ENCODE measurements around the gene SHISA6. TPM values are rescaled to one million over a fixed set of nuclear protein-coding genes. Genes with fewer than 3 reads are reported as not detected.
A peak's percentile ranks its signal among the peaks of the same experiment; 100 is the strongest.

The SHISA6 gene
- total RNA-seq = 10 to 100 TPM in 4 of 8 experiments, under 1 TPM in 4; 0.14 to 23.0 (median 7.9) TPM

GRCh38 chr17:11240841-11241610 lies at the start of gene SHISA6:
Gene SHISA6 (plus strand): TSS chr17:11241213.
- peak in 5 of 8 experiments; percentile 49 to 60 (median 54) for ATAC-seq (replicated peaks in 6 of 8)
- in situ Hi-C loops (cut with MboI; ENCODE audit: low pct_unique_long_range_greater_than_20kb in 2 of 9, low sequenced_read_pairs in 9 of 9, unreplicated experiment in 9 of 9) = loop anchor here in 2 of 9 experiments (25.0 kb wide), 2 partner anchors 371 to 396 kb away; no protein-coding TSS in a partner anchor
- Histone ChIP-seq H3K4me3 (peak within 1 kb of the TSS; percentile 60 to 73 (median 71)), H3K27ac (peak within 1 kb of the TSS; percentile 45 to 60), H3K4me1 (replicated peaks in 1 of 2) (peaks cover 35 to 50% of the 10 kb centered on the region in 2 donors)
- no CpG with 5 or more reads among the region's 126 CpGs for WGBS, 10 experiments

- peak in 4 of 8 experiments; percentile 12 to 97 (median 74) for ATAC-seq (replicated peaks in 6 of 8)
- in situ Hi-C loops (cut with MboI; ENCODE audit: low pct_unique_long_range_greater_than_20kb in 2 of 9, low sequenced_read_pairs in 9 of 9, unreplicated experiment in 9 of 9) = no loop called here
- Histone ChIP-seq H3K4me1 (replicated peaks in 1 of 2) (peaks cover 0 to 8% of the 10 kb centered on the region in 2 donors), H3K27ac (no peak overlapping the region), H3K4me3 (no peak overlapping the region)
- WGBS, 10 experiments = 0 to 100% (median 56%) methylated on average over 1 to 2 of the region's 2 CpGs; no CpG with 5 or more reads in 2 of the 10 experiments
These were observed 45.2 kb upstream of the SHISA6 start for GRCh38 chr17:11195801-11196200.

- ATAC-seq (replicated peaks in 6 of 8) = no peak
- WGBS, 10 experiments = 3 to 88% (median 40%) methylated on average over 1 to 3 of the region's 3 CpGs; no CpG with 5 or more reads in 1 of the 10 experiments
- Histone ChIP-seq H3K4me1 (replicated peaks in 1 of 2) (no peaks in the 10 kb centered on the region), H3K27ac (no peak overlapping the region), H3K4me3 (no peak overlapping the region)
- in situ Hi-C loops (cut with MboI; ENCODE audit: low pct_unique_long_range_greater_than_20kb in 2 of 9, low sequenced_read_pairs in 9 of 9, unreplicated experiment in 9 of 9) = no loop called here
These were observed 36.0 kb upstream of the SHISA6 start for GRCh38 chr17:11204991-11205390.

GRCh38 chr17:11205659-11206058 lies 35.4 kb upstream of the SHISA6 start:
- peak in 1 of 8 experiments; percentile 63 for ATAC-seq (replicated peaks in 6 of 8)
- in situ Hi-C loops (cut with MboI; ENCODE audit: low pct_unique_long_range_greater_than_20kb in 2 of 9, low sequenced_read_pairs in 9 of 9, unreplicated experiment in 9 of 9) = no loop called here
- Histone ChIP-seq H3K4me3 (no peak overlapping the region), H3K4me1 (replicated peaks in 1 of 2) (no peaks in the 10 kb centered on the region), H3K27ac (no peak overlapping the region)
- WGBS, 10 experiments = 0 to 100% (median 18%) methylated on average over 1 to 5 of the region's 6 CpGs; no CpG with 5 or more reads in 1 of the 10 experiments

GRCh38 chr17:11209906-11210305 lies 31.1 kb upstream of the SHISA6 start:
- in situ Hi-C loops (cut with MboI; ENCODE audit: low pct_unique_long_range_greater_than_20kb in 2 of 9, low sequenced_read_pairs in 9 of 9, unreplicated experiment in 9 of 9) = no loop called here
- H3K4me1 ChIP-seq (replicated peaks in 1 of 2) = peaks cover 0 to 3% of the 10 kb centered on the region in 2 donors
- no peak for ATAC-seq (replicated peaks in 6 of 8)
- no peak overlapping the region for H3K27ac ChIP-seq
- H3K4me3 ChIP-seq = no peak overlapping the region
- WGBS, 10 experiments = 13 to 88% (median 54%) methylated on average over 1 to 2 of the region's 2 CpGs

- in situ Hi-C loops (cut with MboI; ENCODE audit: low pct_unique_long_range_greater_than_20kb in 2 of 9, low sequenced_read_pairs in 9 of 9, unreplicated experiment in 9 of 9) = no loop called here
- 5 to 93% (median 71%) methylated on average over 2 of the region's 2 CpGs; no CpG with 5 or more reads in 5 of the 10 experiments for WGBS, 10 experiments
These were observed 28.2 kb upstream of the SHISA6 start for GRCh38 chr17:11212792-11213191.

GRCh38 chr17:11216976-11217375 lies 24.0 kb upstream of the SHISA6 start:
- Histone ChIP-seq H3K4me3 (no peak overlapping the region), H3K27ac (no peak overlapping the region), H3K4me1 (replicated peaks in 1 of 2) (peaks cover 6 to 12% of the 10 kb centered on the region in 2 donors)
- WGBS, 10 experiments = 3 to 62% (median 32%) methylated on average over 1 to 3 of the region's 3 CpGs; no CpG with 5 or more reads in 1 of the 10 experiments
- in situ Hi-C loops (cut with MboI; ENCODE audit: low pct_unique_long_range_greater_than_20kb in 2 of 9, low sequenced_read_pairs in 9 of 9, unreplicated experiment in 9 of 9) = no loop called here
- ATAC-seq (replicated peaks in 6 of 8) = peak in 4 of 8 experiments; percentile 47 to 82 (median 60)

More at GRCh38 chr17:11212792-11213191, 28.2 kb upstream of the SHISA6 start:
- Histone ChIP-seq H3K27ac (no peak overlapping the region), H3K4me1 (replicated peaks in 1 of 2) (peaks cover 6 to 9% of the 10 kb centered on the region in 2 donors), H3K4me3 (no peak overlapping the region)
- ATAC-seq (replicated peaks in 6 of 8) = peak in 3 of 8 experiments; percentile 25 to 48 (median 47)

GRCh38 chr17:11221196-11221595 lies 19.8 kb upstream of the SHISA6 start:
- in situ Hi-C loops (cut with MboI; ENCODE audit: low pct_unique_long_range_greater_than_20kb in 2 of 9, low sequenced_read_pairs in 9 of 9, unreplicated experiment in 9 of 9) = no loop called here
- Histone ChIP-seq H3K27ac (no peak overlapping the region), H3K4me1 (replicated peaks in 1 of 2) (peaks cover 6 to 9% of the 10 kb centered on the region in 2 donors), H3K4me3 (no peak overlapping the region)
- ATAC-seq (replicated peaks in 6 of 8) = no peak
- WGBS, 10 experiments = 0 to 75% (median 33%) methylated on average over 1 to 4 of the region's 4 CpGs; no CpG with 5 or more reads in 5 of the 10 experiments

GRCh38 chr17:11221721-11222120 lies 19.3 kb upstream of the SHISA6 start:
- in situ Hi-C loops (cut with MboI; ENCODE audit: low pct_unique_long_range_greater_than_20kb in 2 of 9, low sequenced_read_pairs in 9 of 9, unreplicated experiment in 9 of 9) = no loop called here
- ATAC-seq (replicated peaks in 6 of 8) = no peak
- Histone ChIP-seq H3K4me3 (no peak overlapping the region), H3K27ac (no peak overlapping the region), H3K4me1 (replicated peaks in 1 of 2) (peaks cover 2 to 7% of the 10 kb centered on the region in 2 donors)
- WGBS, 10 experiments = 22 to 80% (median 56%) methylated on average over 1 to 5 of the region's 5 CpGs; no CpG with 5 or more reads in 2 of the 10 experiments

GRCh38 chr17:11238705-11239104 lies 2.3 kb upstream of the SHISA6 start:
- H3K4me3 ChIP-seq = no peak overlapping the region
- no peak overlapping the region for H3K27ac ChIP-seq
- 0 to 100% (median 53%) methylated on average over 1 to 4 of the region's 4 CpGs; no CpG with 5 or more reads in 2 of the 10 experiments for WGBS, 10 experiments
- in situ Hi-C loops (cut with MboI; ENCODE audit: low pct_unique_long_range_greater_than_20kb in 2 of 9, low sequenced_read_pairs in 9 of 9, unreplicated experiment in 9 of 9) = loop anchor here in 2 of 9 experiments (25.0 kb wide), 2 partner anchors 374 to 399 kb away; no protein-coding TSS in a partner anchor
- peaks cover 12 to 27% of the 10 kb centered on the region in 2 donors for H3K4me1 ChIP-seq (replicated peaks in 1 of 2)
- ATAC-seq (replicated peaks in 6 of 8) = peak in 1 of 8 experiments; percentile 58

GRCh38 chr17:11239379-11239970 lies 1.5 kb upstream of the SHISA6 start:
- 0 to 71% (median 7%) methylated on average over 1 to 11 of the region's 16 CpGs; no CpG with 5 or more reads in 5 of the 10 experiments for WGBS, 10 experiments
- H3K4me3 ChIP-seq = peak overlapping the region; percentile 60 to 73 (median 71)
- H3K4me1 ChIP-seq (replicated peaks in 1 of 2) = peaks cover 19 to 35% of the 10 kb centered on the region in 2 donors
- in situ Hi-C loops (cut with MboI; ENCODE audit: low pct_unique_long_range_greater_than_20kb in 2 of 9, low sequenced_read_pairs in 9 of 9, unreplicated experiment in 9 of 9) = loop anchor here in 2 of 9 experiments (25.0 kb wide), 2 partner anchors 373 to 398 kb away; no protein-coding TSS in a partner anchor
- no peak overlapping the region for H3K27ac ChIP-seq
- ATAC-seq (replicated peaks in 6 of 8) = no peak

- Histone ChIP-seq H3K27ac (peak overlapping the region; percentile 45 to 60), H3K4me3 (peak overlapping the region; percentile 60 to 73 (median 71)), H3K4me1 (replicated peaks in 1 of 2) (peaks cover 27 to 43% of the 10 kb centered on the region in 2 donors)
- 0 to 20% (median 0%) methylated on average over 1 to 5 of the region's 90 CpGs; no CpG with 5 or more reads in 5 of the 10 experiments for WGBS, 10 experiments
- in situ Hi-C loops (cut with MboI; ENCODE audit: low pct_unique_long_range_greater_than_20kb in 2 of 9, low sequenced_read_pairs in 9 of 9, unreplicated experiment in 9 of 9) = loop anchor here in 2 of 9 experiments (25.0 kb wide), 2 partner anchors 372 to 397 kb away; no protein-coding TSS in a partner anchor
- ATAC-seq (replicated peaks in 6 of 8) = peak in 5 of 8 experiments; percentile 63 to 67 (median 64)
These were observed 772 bp upstream of the SHISA6 start for GRCh38 chr17:11240041-11240840.
